Trophoblast cell (in vitro differentiated cells and primary cell): ENCODE measurements around the gene ADAMTSL1.

Experiments
- DNase-seq, 2 donors: peaks; one replicate each; pipeline ENCODE4 v3.0.0-alpha.2; 2016
- H2AFZ ChIP-seq: 2 replicates; pipeline ENCODE4 v1.6.1; 2013; ENCODE audit warnings: low read length, moderate library complexity, mild to moderate bottlenecking; ENCODE audit not compliant: insufficient read depth, poor library complexity
- H2AK5ac ChIP-seq: 2 replicates; pipeline ENCODE4 v1.6.1; 2013; ENCODE audit warnings: mild to moderate bottlenecking, low read length
- H2BK120ac ChIP-seq: 2 replicates; pipeline ENCODE4 v1.6.1; 2013; ENCODE audit warnings: low read length, mild to moderate bottlenecking, moderate library complexity; ENCODE audit not compliant: insufficient read depth, poor library complexity
- H2BK12ac ChIP-seq: 2 replicates; pipeline ENCODE4 v1.6.1; 2013; ENCODE audit warnings: mild to moderate bottlenecking, low read length, moderate library complexity
- H2BK5ac ChIP-seq: 2 replicates; pipeline ENCODE4 v1.6.1; 2013; ENCODE audit warnings: low read length, low read depth, moderate library complexity, mild to moderate bottlenecking; ENCODE audit not compliant: poor library complexity
- H3K14ac ChIP-seq: 2 replicates; pipeline ENCODE4 v1.6.1; 2013; ENCODE audit warnings: mild to moderate bottlenecking, low read length
- H3K18ac ChIP-seq: 2 replicates; pipeline ENCODE4 v1.6.1; 2013; ENCODE audit warnings: mild to moderate bottlenecking, low read length
- H3K23ac ChIP-seq: 2 replicates; pipeline ENCODE4 v1.6.1; 2013; ENCODE audit warnings: low read length
- H3K27ac ChIP-seq: 2 replicates; pipeline ENCODE4 v1.5.1; 2013; ENCODE audit warnings: low read depth, mild to moderate bottlenecking, inconsistent platforms, low read length, moderate library complexity
- H3K27me3 ChIP-seq: 2 replicates; pipeline ENCODE4 v1.6.1; 2013; ENCODE audit warnings: inconsistent platforms, mild to moderate bottlenecking, low read length, moderate library complexity; ENCODE audit not compliant: insufficient read depth
- H3K36me3 ChIP-seq, 2 experiments: 1 replicate in 1 of 2; 2 replicates in 1 of 2; pipeline ENCODE4 v1.6.1; 2013; ENCODE audit warnings: low read length in 2 of 2, mild to moderate bottlenecking in 2 of 2, moderate library complexity in 1 of 2; ENCODE audit not compliant: insufficient read depth in 2 of 2, control insufficient read depth in 1 of 2
- H3K4ac ChIP-seq: 2 replicates; pipeline ENCODE4 v1.6.1; 2013; ENCODE audit warnings: low read depth, mild to moderate bottlenecking, low read length, moderate library complexity
- H3K4me1 ChIP-seq, 2 experiments: 1 replicate in 1 of 2; 2 replicates in 1 of 2; pipeline ENCODE4 v1.6.1; 2013; ENCODE audit warnings: low read length in 2 of 2, mild to moderate bottlenecking in 2 of 2, moderate library complexity in 1 of 2; ENCODE audit not compliant: insufficient read depth in 2 of 2, control insufficient read depth in 1 of 2
- H3K4me2 ChIP-seq: 2 replicates; pipeline ENCODE4 v1.6.1; 2013; ENCODE audit warnings: inconsistent platforms, mild to moderate bottlenecking, low read length, moderate library complexity
- H3K4me3 ChIP-seq: 2 replicates; pipeline ENCODE4 v1.5.1; 2013; ENCODE audit warnings: mild to moderate bottlenecking, low read depth, low read length, inconsistent platforms
- H3K79me1 ChIP-seq: one replicate; pipeline ENCODE4 v1.6.1; 2013; ENCODE audit warnings: low read length
- H3K79me2 ChIP-seq: 2 replicates; pipeline ENCODE4 v1.6.1; 2013; ENCODE audit warnings: low read length, mild to moderate bottlenecking; ENCODE audit not compliant: control insufficient read depth, insufficient read depth, poor library complexity
- H3K9ac ChIP-seq: 2 replicates; pipeline ENCODE4 v1.6.1; 2013; ENCODE audit warnings: mild to moderate bottlenecking, low read length
- H3K9me3 ChIP-seq: 2 replicates; pipeline ENCODE4 v1.6.1; 2013; ENCODE audit warnings: low read depth, mild to moderate bottlenecking, control low read depth, inconsistent platforms, low read length; ENCODE audit not compliant: insufficient read depth
- H4K12ac ChIP-seq: 2 replicates; pipeline ENCODE4 v1.6.1; 2013; ENCODE audit warnings: low read depth, mild to moderate bottlenecking, low read length, moderate library complexity
- H4K8ac ChIP-seq: 2 replicates; pipeline ENCODE4 v1.6.1; 2013; ENCODE audit warnings: low read depth, mild to moderate bottlenecking, low read length, moderate library complexity
- H4K91ac ChIP-seq: one replicate; pipeline ENCODE4 v1.6.1; 2013; ENCODE audit warnings: low read depth, mild to moderate bottlenecking, low read length, moderate library complexity
- WGBS: extraction: QIAGEN DNeasy Blood & Tissue Kit; methylation state at CpG from one replicate; pipeline ENCODE4 v1.1.7; 2013; ENCODE audit warnings: missing lambda C conversion rate; ENCODE audit not compliant: insufficient read length, insufficient coverage; ENCODE audit errors: extremely low coverage; 5-methylcytosine and 5-hydroxymethylcytosine counted together

Gene ADAMTSL1

GRCh38 chr9:18922161-18922885 lies 448.4 kb downstream of the ADAMTSL1 start:
- DNase-seq = no peak
- no peak overlapping the region for H2BK120ac ChIP-seq
- H3K18ac ChIP-seq = no peak overlapping the region
- H3K27ac ChIP-seq = no peak overlapping the region
- no peak overlapping the region for H4K12ac ChIP-seq
- no peak overlapping the region for H3K4me2 ChIP-seq
- no peak overlapping the region for H3K4ac ChIP-seq
- no peak overlapping the region for H2AK5ac ChIP-seq
- no peaks in the 10 kb centered on the region for H3K79me2 ChIP-seq
- no peaks in the 10 kb centered on the region for H3K9me3 ChIP-seq
- no peak overlapping the region for H3K4me3 ChIP-seq
- no peak overlapping the region for H3K14ac ChIP-seq
- WGBS = no CpG with 5 or more reads among the region's 8 CpGs
- H3K36me3 ChIP-seq = no peaks in the 10 kb centered on the region
- no peak overlapping the region for H3K23ac ChIP-seq
- no peak overlapping the region for H3K9ac ChIP-seq
- no peak overlapping the region for H4K91ac ChIP-seq
- H3K4me1 ChIP-seq = peaks cover 3 to 4% of the 10 kb centered on the region in 2 experiments
- no peak overlapping the region for H2BK5ac ChIP-seq
- H2AFZ ChIP-seq = no peak overlapping the region
- no peak overlapping the region for H2BK12ac ChIP-seq
- no peaks in the 10 kb centered on the region for H3K79me1 ChIP-seq
- no peak overlapping the region for H4K8ac ChIP-seq
- no peaks in the 10 kb centered on the region for H3K27me3 ChIP-seq

- Histone ChIP-seq H3K27ac (no peak overlapping the region), H3K4me3 (no peak overlapping the region), H2AK5ac (no peak overlapping the region), H4K91ac (no peak overlapping the region), H2BK120ac (no peak overlapping the region), H3K9ac (no peak overlapping the region), H3K36me3 (no peaks in the 10 kb centered on the region), H4K12ac (no peak overlapping the region), H3K23ac (no peak overlapping the region), H3K79me1 (no peaks in the 10 kb centered on the region), H2AFZ (no peak overlapping the region), H3K4me2 (no peak overlapping the region), H3K14ac (no peak overlapping the region), H3K27me3 (no peaks in the 10 kb centered on the region), H3K9me3 (peaks cover under 1% of the 10 kb centered on the region), H3K4ac (no peak overlapping the region), H3K4me1 (peaks cover 3 to 4% of the 10 kb centered on the region in 2 experiments), H3K79me2 (no peaks in the 10 kb centered on the region), H2BK12ac (no peak overlapping the region), H3K18ac (no peak overlapping the region), H2BK5ac (no peak overlapping the region), H4K8ac (no peak overlapping the region)
- DNase-seq = no peak
- WGBS = no CpG with 5 or more reads among the region's 2 CpGs
These were observed 449.2 kb downstream of the ADAMTSL1 start for GRCh38 chr9:18923167-18923566.

- H3K14ac ChIP-seq = no peak overlapping the region
- H4K12ac ChIP-seq = no peak overlapping the region
- H2AFZ ChIP-seq = no peak overlapping the region
- no peaks in the 10 kb centered on the region for H3K79me2 ChIP-seq
- H2BK12ac ChIP-seq = no peak overlapping the region
- H3K18ac ChIP-seq = no peak overlapping the region
- no peaks in the 10 kb centered on the region for H3K27me3 ChIP-seq
- no peak overlapping the region for H4K8ac ChIP-seq
- no peak overlapping the region for H3K4ac ChIP-seq
- no peak overlapping the region for H3K4me3 ChIP-seq
- H2AK5ac ChIP-seq = no peak overlapping the region
- H3K79me1 ChIP-seq = no peaks in the 10 kb centered on the region
- H3K4me2 ChIP-seq = no peak overlapping the region
- H3K36me3 ChIP-seq = no peaks in the 10 kb centered on the region
- peaks cover 3 to 4% of the 10 kb centered on the region in 2 experiments for H3K4me1 ChIP-seq
- H4K91ac ChIP-seq = no peak overlapping the region
- H3K27ac ChIP-seq = no peak overlapping the region
- WGBS = no CpG with 5 or more reads among the region's 6 CpGs
- H2BK120ac ChIP-seq = no peak overlapping the region
- no peak overlapping the region for H3K23ac ChIP-seq
- no peak for DNase-seq
- H3K9me3 ChIP-seq = peaks cover 3% of the 10 kb centered on the region
- H2BK5ac ChIP-seq = no peak overlapping the region
- no peak overlapping the region for H3K9ac ChIP-seq
These were observed 449.9 kb downstream of the ADAMTSL1 start for GRCh38 chr9:18923671-18924430.

GRCh38 chr9:18925880-18926279 lies 451.9 kb downstream of the ADAMTSL1 start:
- H3K27ac ChIP-seq = no peak overlapping the region
- H3K4ac ChIP-seq = no peak overlapping the region
- no peak overlapping the region for H3K23ac ChIP-seq
- H3K4me1 ChIP-seq = peaks cover 3 to 4% of the 10 kb centered on the region in 2 experiments
- no peak overlapping the region for H2BK5ac ChIP-seq
- no peak overlapping the region for H4K8ac ChIP-seq
- H3K79me1 ChIP-seq = no peaks in the 10 kb centered on the region
- H3K9ac ChIP-seq = no peak overlapping the region
- H3K36me3 ChIP-seq = no peaks in the 10 kb centered on the region
- no peak overlapping the region for H4K91ac ChIP-seq
- no peak overlapping the region for H2BK12ac ChIP-seq
- H3K27me3 ChIP-seq = no peaks in the 10 kb centered on the region
- H3K14ac ChIP-seq = no peak overlapping the region
- no peak overlapping the region for H3K4me3 ChIP-seq
- no peak overlapping the region for H2AK5ac ChIP-seq
- peaks cover 5% of the 10 kb centered on the region for H3K9me3 ChIP-seq
- DNase-seq = no peak
- H2AFZ ChIP-seq = no peak overlapping the region
- no peak overlapping the region for H4K12ac ChIP-seq
- H3K4me2 ChIP-seq = no peak overlapping the region
- H3K18ac ChIP-seq = no peak overlapping the region
- H3K79me2 ChIP-seq = no peaks in the 10 kb centered on the region
- no peak overlapping the region for H2BK120ac ChIP-seq
